ENCODE measurements around the gene L1TD1.

DNA sequence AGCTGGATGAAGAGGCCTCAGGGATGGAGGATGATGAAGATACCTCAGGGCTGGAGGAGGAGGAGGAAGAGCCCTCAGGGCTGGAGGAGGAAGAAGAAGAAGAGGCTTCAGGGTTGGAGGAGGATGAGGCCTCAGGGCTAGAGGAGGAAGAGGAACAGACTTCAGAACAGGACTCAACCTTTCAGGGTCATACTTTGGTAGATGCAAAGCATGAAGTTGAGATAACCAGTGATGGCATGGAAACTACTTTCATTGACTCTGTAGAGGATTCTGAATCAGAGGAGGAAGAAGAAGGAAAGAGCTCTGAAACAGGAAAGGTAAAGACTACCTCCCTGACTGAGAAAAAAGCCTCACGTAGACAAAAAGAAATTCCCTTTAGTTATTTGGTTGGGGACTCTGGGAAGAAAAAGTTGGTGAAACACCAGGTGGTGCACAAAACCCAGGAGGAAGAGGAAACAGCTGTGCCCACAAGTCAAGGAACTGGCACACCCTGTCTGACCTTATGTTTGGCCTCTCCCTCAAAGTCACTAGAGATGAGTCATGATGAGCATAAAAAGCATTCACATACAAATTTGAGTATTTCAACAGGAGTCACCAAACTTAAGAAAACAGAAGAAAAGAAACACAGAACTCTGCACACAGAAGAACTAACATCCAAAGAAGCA, 15.4 kb downstream of the L1TD1 start:
- TF ChIP-seq FOXK2 (IDR thresholded peaks at IDR 0.05) = no peak
- TF ChIP-seq FOXM1 (IDR thresholded peaks at IDR 0.05; ENCODE audit: borderline replicate concordance) = no peak
- TF ChIP-seq SP1 (IDR thresholded peaks at IDR 0.05) = no peak
